Psoas muscle (tissue), 8 donors: ENCODE data around the gene PMF1. TPM values are rescaled to one million over a fixed set of nuclear protein-coding genes. Genes with fewer than 3 reads are reported as not detected.

ENCODE experiments used
- ATAC-seq, 4 donors: fragments of 200-7000 bp; cut with Tn5 transposase; one replicate each; pipeline ENCODE4 v1.9.1; 2020; ENCODE audit warnings: moderate library complexity in 3 of 4, mild to moderate bottlenecking in 2 of 4
- DNase-seq, 2 donors: peaks; one replicate each; pipeline ENCODE4 v3.0.0-alpha.2; 2020
- H3K27ac ChIP-seq: fragments of 200-600 bp; one replicate; pipeline ENCODE4 v1.8.0; 2022
- H3K27me3 ChIP-seq, 3 donors: fragments of 200-600 bp in 1 of 3; one replicate each; pipeline versions ENCODE4 v1.6.1 to v1.8.0; 2013 to 2022; ENCODE audit warnings: low read length in 2 of 3, mild to moderate bottlenecking in 2 of 3, moderate library complexity in 1 of 3; ENCODE audit not compliant: insufficient read depth in 3 of 3
- H3K36me3 ChIP-seq, 2 donors: fragments of 200-600 bp in 1 of 2; one replicate each; pipeline versions ENCODE4 v1.6.1 to v1.8.0; 2013 to 2022; ENCODE audit warnings: low read depth in 1 of 2, mild to moderate bottlenecking in 1 of 2, moderate library complexity in 1 of 2; ENCODE audit not compliant: insufficient read depth in 1 of 2
- H3K4me1 ChIP-seq: fragments of 200-600 bp; one replicate; pipeline ENCODE4 v1.8.0; 2022
- H3K4me3 ChIP-seq: fragments of 200-600 bp; one replicate; pipeline ENCODE4 v1.8.0; 2022; ENCODE audit warnings: mild to moderate bottlenecking
- H3K9me3 ChIP-seq: fragments of 200-600 bp; one replicate; pipeline ENCODE4 v1.8.0; 2022
- CTCF ChIP-seq: fragments of 200-600 bp; IDR thresholded peaks from one replicate; pipeline ENCODE4 v1.8.0; 2022; ENCODE audit warnings: antibody characterized with exemption
- WGBS, 3 donors: extraction: QIAGEN DNeasy Blood & Tissue Kit; methylation state at CpG; one replicate each; pipeline versions ENCODE4 v1.1.6 to v1.1.7; 2013; 5-methylcytosine and 5-hydroxymethylcytosine counted together
- intact Hi-C, 2 donors: fragments of 100-400 bp; cut with DNase I; formaldehyde crosslinking; loops; one replicate each; pipeline versions ENCODE4 v1.11.0 to v1.14.2; 2022
- long read RNA-seq, 2 donors: library from polyadenylated mRNA; unstranded; transcript quantifications; one replicate each; pipeline ENCODE4 v2.0.0, GENCODE V29; 2021
- polyA plus RNA-seq, 3 donors: library from polyadenylated mRNA; stranded (reverse); fragments of 200-250 nt; gene quantifications; one replicate each; pipeline ENCODE4 v1.2.3, GENCODE V29; 2013
- total RNA-seq, 4 donors: library from RNA; stranded (reverse); fragmentation: NEBNext Ultra II Directional in 2 of 4; extraction: Animal tissue kit (Norgen Biotek cat#: 25700) in 2 of 4; gene quantifications; one replicate each; pipeline versions ENCODE4 v1.2.1 to v1.2.4, GENCODE V29; 2021 to 2023
- donor health status: healthy with polysubstance abuse.
- donor health status: DM: no; HTN: no; CAD: no; lungs with moderate emphysema.
- donor health status: Bipolar disorder and iron deficiency.
- donor health status: healthy.
- donor health status: DM: yes; HTN: yes; CAD: no.
- donor health status: DM: no; HTN: no; CAD: no.
- donor health status: DM: no; HTN: no; CAD: no.
- donor health status: DM: yes; HTN: yes; CAD: no.

The PMF1 gene
- total RNA-seq, result 10 to 100 TPM; 47.9 to 72.1 (median 65.6) TPM
- polyA plus RNA-seq, result 10 to 100 TPM; 52.7 to 93.4 (median 91.0) TPM
- long read RNA-seq, donor 1, transcript PMF1-202 (5 exons, 1,068 nt), result major isoform, 20 of 21 reads
- long read RNA-seq, donor 1, partial matches to known transcripts, result 0 of 21 reads
- long read RNA-seq, donor 1, other reads (novel, unspliced or antisense), result 1 of 21 reads
- long read RNA-seq, donor 2, transcript PMF1-202 (5 exons, 1,068 nt), result major isoform, 40 of 42 reads
- long read RNA-seq, donor 2, partial matches to known transcripts, result 2 of 42 reads
- long read RNA-seq, donor 2, other reads (novel, unspliced or antisense), result 0 of 42 reads

GRCh38 chr1:156212833-156213643, at the start of gene PMF1:
Gene PMF1 (plus strand): TSS chr1:156213007. CDS start chr1:156213016, 9 bp downstream.
- 0% methylated on average over 60 to 61 of the region's 61 CpGs for WGBS, 3 donors
- Histone ChIP-seq H3K4me3 (peak within 1 kb of the TSS; percentile 81), H3K4me1 (peaks cover 20% of the 10 kb centered on the region), H3K27me3 (no peaks in the 10 kb centered on the region), H3K36me3 (peaks cover 5 to 46% of the 10 kb centered on the region in 2 donors), H3K27ac (peak within 1 kb of the TSS; percentile 95), H3K9me3 (no peaks in the 10 kb centered on the region)
- DNase-seq (peak; percentile 98), ATAC-seq (peak; percentile 97 to 99 (median 98))
- intact Hi-C loops, result loop anchor here in 1 of 2 donors (2.0 to 5.0 kb wide), 2 partner anchors 16 to 51 kb away; no protein-coding TSS in a partner anchor
- no peak for TF ChIP-seq CTCF

DNA sequence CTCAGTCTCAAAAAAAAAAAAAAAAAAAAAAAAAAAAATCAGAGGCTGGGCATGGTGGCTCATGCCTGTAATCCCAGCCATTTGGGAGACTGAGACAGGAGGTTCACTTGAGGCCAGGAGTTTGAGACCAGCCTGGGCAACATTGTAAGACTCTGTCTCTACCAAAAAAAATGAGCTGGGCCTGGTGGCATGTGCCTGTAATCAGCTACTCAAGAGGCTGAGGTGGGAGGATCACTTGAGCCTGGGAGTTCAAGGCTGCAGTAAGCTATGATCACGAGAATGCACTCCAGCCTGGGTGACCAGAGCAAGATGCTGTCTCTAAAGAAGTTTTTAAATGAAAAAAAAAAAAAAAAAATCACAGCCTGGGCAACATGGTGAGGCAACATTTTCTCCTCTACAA, 49.1 kb upstream of the PMF1 start:
- ATAC-seq (no peak), DNase-seq (no peak)
- Histone ChIP-seq H3K36me3 (no peaks in the 10 kb centered on the region), H3K27ac (no peak overlapping the region), H3K27me3 (no peaks in the 10 kb centered on the region), H3K4me3 (no peak overlapping the region), H3K9me3 (no peaks in the 10 kb centered on the region), H3K4me1 (peaks cover 14% of the 10 kb centered on the region)
- no peak for TF ChIP-seq CTCF
- intact Hi-C loops, result loop anchor here in 1 of 2 donors (5.0 kb wide), 1 partner anchor 49 kb away; the partner anchor contains the start of gene PMF1
- WGBS, 3 donors, result 93 to 96% (median 93%) methylated on average over 1 of the region's 1 CpG

DNA sequence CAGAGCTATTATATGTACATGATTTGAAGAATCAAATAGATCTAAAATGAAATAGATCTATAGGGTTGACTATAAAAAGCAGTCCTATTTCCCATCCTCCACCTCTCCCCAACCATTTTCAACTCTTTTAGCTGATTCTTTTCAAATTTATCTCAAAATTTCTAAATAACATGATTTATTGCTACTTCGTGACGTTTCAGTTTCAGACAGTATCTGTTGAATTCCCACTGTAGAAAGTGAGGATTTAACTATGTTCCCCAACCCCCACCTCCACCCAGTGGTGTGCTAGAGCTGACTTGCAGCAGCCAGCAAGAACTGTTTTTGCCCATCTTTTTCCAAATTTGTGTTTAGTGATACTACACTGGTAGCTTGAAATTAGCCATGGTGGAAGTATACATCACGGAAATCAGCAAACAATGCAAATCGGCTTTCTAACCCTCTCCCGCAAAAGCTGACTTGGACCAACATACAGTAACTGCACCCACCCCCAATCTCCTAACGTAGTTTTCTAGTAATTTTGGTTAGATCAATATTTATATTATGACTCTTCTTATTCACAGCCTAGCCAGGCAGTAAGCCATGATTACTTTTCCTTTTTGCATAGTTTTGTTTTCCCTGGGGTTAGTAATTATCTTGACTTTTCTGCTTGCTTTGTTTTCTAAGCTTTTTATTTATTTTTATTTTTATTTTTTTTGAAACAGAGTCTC, 48.5 kb upstream of the PMF1 start:
- H3K27ac ChIP-seq, result no peak overlapping the region
- no peaks in the 10 kb centered on the region for H3K27me3 ChIP-seq
- H3K36me3 ChIP-seq, result no peaks in the 10 kb centered on the region
- ATAC-seq, result no peak
- no peaks in the 10 kb centered on the region for H3K9me3 ChIP-seq
- 90 to 92% (median 91%) methylated on average over 6 of the region's 6 CpGs for WGBS, 3 donors
- TF ChIP-seq CTCF, result no peak
- no peak overlapping the region for H3K4me3 ChIP-seq
- H3K4me1 ChIP-seq, result peaks cover 14% of the 10 kb centered on the region
- intact Hi-C loops, result loop anchor here in 1 of 2 donors (5.0 kb wide), 1 partner anchor 48 kb away; the partner anchor contains the start of gene PMF1
- DNase-seq, result no peak

DNA sequence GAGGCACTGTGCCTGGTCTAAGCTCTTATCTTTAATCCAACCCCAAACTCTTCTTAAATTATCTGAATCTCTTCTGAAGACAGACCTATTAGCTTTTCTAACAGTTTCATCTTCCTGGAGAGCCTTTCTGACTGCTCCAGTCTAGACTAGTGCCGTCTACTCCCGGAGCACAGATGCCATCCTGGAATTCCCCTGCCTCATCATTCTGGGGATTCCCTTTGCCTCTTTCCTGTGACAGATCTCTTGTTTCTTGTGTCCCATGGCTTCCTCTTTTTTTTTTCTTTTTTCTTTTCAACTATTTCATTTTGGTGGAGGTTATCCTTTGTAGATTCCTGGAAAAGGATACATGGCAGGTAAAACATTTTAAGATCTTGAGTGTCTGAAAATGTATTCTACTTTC, 47.7 kb upstream of the PMF1 start:
- peaks cover 14% of the 10 kb centered on the region for H3K4me1 ChIP-seq
- ATAC-seq, result no peak
- no peaks in the 10 kb centered on the region for H3K36me3 ChIP-seq
- no peaks in the 10 kb centered on the region for H3K27me3 ChIP-seq
- no peak for TF ChIP-seq CTCF
- WGBS, 3 donors, result 42 to 81% (median 61%) methylated on average over 2 of the region's 2 CpGs
- no peak for DNase-seq
- H3K9me3 ChIP-seq, result no peaks in the 10 kb centered on the region
- no peak overlapping the region for H3K27ac ChIP-seq
- H3K4me3 ChIP-seq, result no peak overlapping the region
- intact Hi-C loops, result no loop called here
